K562 (cell line): Measurements from ENCODE around the gene SLC30A9. TPM values are rescaled to one million over a fixed set of nuclear protein-coding genes. Genes with fewer than 3 reads are reported as not detected.

Source experiments
- ATAC-seq: fragments of 200-7000 bp; cut with Tn5 transposase; 3 replicates; pipeline ENCODE4 v1.9.1; 2020; ENCODE audit warnings: moderate library complexity
- BruUV-seq: library from RNA; stranded (reverse); fragments of 400-500 nt; replicated peaks from 2 replicates; lab custom pipeline; 2021; lab: Mats Ljungman, UMichigan
- CTCF ChIA-PET: fragments of 300-600 bp; formaldehyde crosslinking; extraction: SDS; loops from one replicate; lab custom pipeline; 2021; ENCODE audit warnings: low intra/inter-chr PET ratio; lab: Yijun Ruan, JAX
- POLR2A ChIA-PET: fragments of 300-600, 350-650 bp; sonication (Branson Sonifier 250); formaldehyde crosslinking; extraction: SDS; loops from one replicate; lab custom pipeline; 2021; ENCODE audit warnings: antibody characterized with exemption, inconsistent platforms; lab: Yijun Ruan, JAX
- DNase-seq, 4 experiments: peaks; one replicate each; pipeline versions ENCODE4 v3.0.0 to v3.0.0-alpha.2; 2011 to 2018; ENCODE audit warnings: low spot score in 3 of 4, mixed read lengths in 3 of 4; ENCODE audit errors: extremely low read depth in 1 of 4
- FAIRE-seq: peaks from 2 replicates; lab custom pipeline; 2011; peaks lifted over from hg19 to GRCh38; lab: Jason Lieb, UNC
- H2AFZ ChIP-seq: 2 replicates; pipeline ENCODE4 v1.6.0; 2011; ENCODE audit warnings: low read depth, low read length, control low read depth, inconsistent platforms
- H3K27ac ChIP-seq: fragments of 200-600 bp; 3 replicates; pipeline ENCODE4 v1.8.0; 2011; ENCODE audit warnings: low read depth, mild to moderate bottlenecking, control low read depth, inconsistent platforms, low read length, moderate library complexity, mixed read lengths; ENCODE audit errors: extremely low read depth
- H3K27me3 ChIP-seq, 2 experiments: fragments of 300-600 bp in 1 of 2; 2 replicates in 1 of 2; 3 replicates in 1 of 2; pipeline versions ENCODE4 v1.6.0 to v1.8.0; 2011; ENCODE audit warnings: inconsistent platforms in 2 of 2, low read length in 2 of 2, mild to moderate bottlenecking in 1 of 2, mixed read lengths in 1 of 2, moderate library complexity in 1 of 2; ENCODE audit not compliant: control insufficient read depth in 2 of 2, insufficient read depth in 2 of 2
- H3K36me3 ChIP-seq: fragments of 300-600 bp; 3 replicates; pipeline ENCODE4 v1.8.0; 2011; ENCODE audit warnings: mild to moderate bottlenecking, low read length, inconsistent platforms; ENCODE audit not compliant: control insufficient read depth, insufficient read depth
- H3K4me1 ChIP-seq, 2 experiments: fragments of 200-600 bp in 1 of 2; replicated peaks in 1 of 2; 2 replicates in 1 of 2; 3 replicates in 1 of 2; pipeline versions ENCODE4 v1.5.1 to v1.8.0; 2011; ENCODE audit warnings: inconsistent platforms in 2 of 2, low read length in 2 of 2, mild to moderate bottlenecking in 1 of 2, mixed read lengths in 1 of 2, moderate library complexity in 1 of 2; ENCODE audit not compliant: control insufficient read depth in 2 of 2, insufficient read depth in 2 of 2
- H3K4me2 ChIP-seq: 2 replicates; pipeline ENCODE4 v1.6.1; 2011; ENCODE audit warnings: low read length, control low read depth, inconsistent platforms, mixed read lengths; ENCODE audit not compliant: insufficient read depth
- H3K4me3 ChIP-seq: fragments of 200-600 bp; sonication (generic), shearing (Covaris generic); 2 replicates; pipeline ENCODE4 v1.5.1; 2016; ENCODE audit warnings: control low read depth, inconsistent platforms
- H3K79me2 ChIP-seq: fragments of 200-600 bp; 3 replicates; pipeline ENCODE4 v1.8.0; 2011; ENCODE audit warnings: low read length, inconsistent platforms; ENCODE audit not compliant: control insufficient read depth, insufficient read depth
- H3K9ac ChIP-seq, 2 experiments: 2 replicates each; pipeline versions ENCODE4 v1.6.0 to v1.6.1; 2011; ENCODE audit warnings: low read depth in 2 of 2, low read length in 2 of 2, control low read depth in 1 of 2, inconsistent platforms in 1 of 2, mild to moderate bottlenecking in 1 of 2, mixed read lengths in 1 of 2; ENCODE audit not compliant: insufficient read depth in 1 of 2
- H3K9me1 ChIP-seq: one replicate; pipeline ENCODE4 v1.6.0; 2011; ENCODE audit warnings: inconsistent platforms, mild to moderate bottlenecking, low read length, moderate library complexity; ENCODE audit not compliant: control insufficient read depth, insufficient read depth
- H3K9me3 ChIP-seq: replicated peaks from 2 replicates; pipeline ENCODE4 v1.5.1; 2011; ENCODE audit warnings: low read depth, low read length, inconsistent platforms; ENCODE audit not compliant: control insufficient read depth, insufficient read depth
- H4K20me1 ChIP-seq: replicated peaks from 2 replicates; pipeline ENCODE4 v1.6.1; 2011; ENCODE audit warnings: low read length, inconsistent platforms, mixed read lengths; ENCODE audit not compliant: control insufficient read depth, insufficient read depth
- ASH1L ChIP-seq: fragments of 450-650 bp; IDR thresholded peaks from 2 replicates; pipeline ENCODE4 v1.6.1; 2018; ENCODE audit warnings: borderline replicate concordance, mild to moderate bottlenecking, low read depth; ENCODE audit not compliant: partially characterized antibody
- FOXK2 ChIP-seq, 2 experiments: fragments of 450-650 bp; IDR thresholded peaks in 1 of 2; conservative IDR thresholded peaks in 1 of 2; 2 replicates each; pipeline ENCODE4 v1.6.1; 2016; ENCODE audit warnings: low read depth in 2 of 2, mild to moderate bottlenecking in 1 of 2
- HDGF ChIP-seq: fragments of 450-650 bp; IDR thresholded peaks from 2 replicates; pipeline ENCODE4 v1.6.1; 2016
- HNRNPK ChIP-seq: fragments of 200-400 bp; formaldehyde crosslinking; IDR thresholded peaks from one replicate; pipeline ENCODE4 v1.6.1; 2018; ENCODE audit warnings: mild to moderate bottlenecking, low read depth, low read length; ENCODE audit not compliant: poor library complexity, severe bottlenecking
- HOXB6 ChIP-seq: fragments of 250-450 bp; sonication (Bioruptor Pico); IDR thresholded peaks from 2 replicates; pipeline ENCODE4 v1.5.1; 2022; ENCODE audit warnings: mild to moderate bottlenecking, borderline replicate concordance
- MAZ ChIP-seq, 2 experiments: fragments of 450-650 bp in 1 of 2; sonication (generic) in 1 of 2; formaldehyde crosslinking; IDR thresholded peaks in 1 of 2; conservative IDR thresholded peaks in 1 of 2; 2 replicates each; pipeline versions ENCODE4 v1.4.0 to v1.5.0; 2020; ENCODE audit warnings: mild to moderate bottlenecking in 1 of 2, missing genetic modification reagents in 1 of 2
- MCM5 ChIP-seq: fragments of 450-650 bp; IDR thresholded peaks from 2 replicates; pipeline ENCODE4 v1.6.1; 2016; ENCODE audit warnings: low read depth
- RBBP5 ChIP-seq: fragments of 200-600 bp; sonication (generic); IDR thresholded peaks from 2 replicates; pipeline ENCODE4 v1.6.1; 2012; ENCODE audit warnings: borderline replicate concordance, mild to moderate bottlenecking, low read length, control low read depth, inconsistent platforms; ENCODE audit not compliant: insufficient read depth, poor library complexity, severe bottlenecking
- SAP30 ChIP-seq: fragments of 200-600 bp; sonication (generic); IDR thresholded peaks from 2 replicates; pipeline ENCODE4 v1.6.1; 2012; ENCODE audit warnings: borderline replicate concordance, low read depth, mild to moderate bottlenecking, moderate library complexity, low read length, control low read depth, inconsistent platforms; ENCODE audit not compliant: insufficient read depth, poor library complexity, severe bottlenecking
- TEAD4 ChIP-seq, 2 experiments: sonication (generic) in 1 of 2; formaldehyde crosslinking in 1 of 2; IDR thresholded peaks; 2 replicates each; pipeline versions ENCODE4 v1.6.1 to v1.8.0; 2012 to 2022; ENCODE audit warnings: borderline replicate concordance in 1 of 2, inconsistent platforms in 1 of 2, low read length in 1 of 2, mild to moderate bottlenecking in 1 of 2, missing genetic modification reagents in 1 of 2
- ZFP1 ChIP-seq: fragments of 450-650 bp; formaldehyde crosslinking; IDR thresholded peaks from 2 replicates; pipeline ENCODE4 v1.4.0; 2020; ENCODE audit warnings: mild to moderate bottlenecking, mixed read lengths
- ZNF274 ChIP-seq: IDR thresholded peaks from 2 replicates; pipeline ENCODE4 v1.6.1; 2011; ENCODE audit warnings: low read depth, mild to moderate bottlenecking, low read length, moderate library complexity, borderline replicate concordance
- ZNF586 ChIP-seq: fragments of 450-650 bp; formaldehyde crosslinking; conservative IDR thresholded peaks from 2 replicates; pipeline ENCODE4 v1.4.0; 2020; ENCODE audit warnings: mild to moderate bottlenecking, moderate library complexity
- WGBS: fragments of 100-300 bp; shearing (Covaris generic); methylation state at CpG from one replicate; pipeline ENCODE4 v1.1.6; 2016; ENCODE audit warnings: low coverage, mixed read lengths; ENCODE audit not compliant: insufficient coverage; ENCODE audit errors: missing lambda C conversion rate; 5-methylcytosine and 5-hydroxymethylcytosine counted together
- in situ Hi-C: fragments of 300-500 bp; cut with MboI; formaldehyde crosslinking; loops from 4 replicates; pipeline ENCODE4 v1.15.0; 2018; ENCODE audit warnings: inconsistent platforms, mixed read lengths
- intact Hi-C: fragments of 100-400 bp; cut with micrococcal nuclease; formaldehyde crosslinking; loops from 2 replicates; pipeline ENCODE4 v1.14.2; 2022
- polyA plus RNA-seq, 8 experiments: library from polyadenylated mRNA; depleted of rRNA in 4 of 8; stranded (reverse) in 5 of 8; unstranded in 3 of 8; fragments of >200 nt; fragmentation: Nextera tagmentation in 2 of 8; fragmentation: Illumina TruSeq in 1 of 8; extraction: Ambion mirVana in 2 of 8; extraction: Trizol in 1 of 8; gene quantifications; 2 replicates each; pipeline versions ENCODE4 v1.2.1 to v1.2.3, GENCODE V29; 2011 to 2014; ENCODE audit warnings: inconsistent platforms in 1 of 8, missing spikeins in 1 of 8
- total RNA-seq, 7 experiments: library from RNA; depleted of rRNA in 6 of 7; stranded (reverse); fragments of >200 nt in 6 of 7; fragmentation: Illumina TruSeq in 2 of 7; extraction: Trizol in 2 of 7; gene quantifications; 2 replicates each; pipeline versions ENCODE4 v1.2.1 to v1.2.3, GENCODE V29; 2011 to 2021; ENCODE audit warnings: low replicate concordance in 1 of 7
- TF ChIP-seq, protein P1 (sequence below): fragments of 450-650 bp; IDR thresholded peaks from 2 replicates; pipeline ENCODE4 v1.7.0; 2016; ENCODE audit warnings: borderline replicate concordance

SLC30A9 gene
- total and polyA plus RNA-seq, 9 of the 15 experiments (the other 6 are each of a cell fraction or from before 2014, with no cell fraction given): 14.7 to 73.5 (median 51.6) TPM

DNA sequence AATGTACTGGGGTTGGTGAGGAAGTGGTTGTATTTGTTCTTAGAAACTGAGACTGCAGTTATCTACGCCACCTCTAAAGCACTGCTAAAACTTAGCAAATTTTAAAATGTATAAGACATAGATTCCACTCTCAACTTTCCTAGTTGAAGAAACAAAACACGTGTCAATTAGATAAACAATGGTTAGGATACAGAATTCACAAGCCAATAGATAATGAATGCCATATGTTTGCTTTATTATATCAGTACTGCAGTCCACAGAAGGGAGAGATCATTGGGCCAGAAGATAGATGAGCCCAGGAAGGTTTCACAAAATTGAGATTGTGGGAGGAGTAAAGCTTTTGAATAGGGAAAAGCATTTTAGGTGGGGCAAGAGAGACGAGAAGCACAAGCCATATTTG, 40.8 kb upstream of the SLC30A9 start:
- no peak overlapping the region for H3K4me3 ChIP-seq
- 86% methylated on average over 3 of the region's 3 CpGs for WGBS
- in situ Hi-C loops (no loop called here), intact Hi-C loops (no loop called here)
- no peaks in the 10 kb centered on the region for H3K9me1 ChIP-seq
- CTCF ChIA-PET: no interaction called here
- H3K4me2 ChIP-seq: no peak overlapping the region
- no peaks in the 10 kb centered on the region for H4K20me1 ChIP-seq
- H3K79me2 ChIP-seq: no peaks in the 10 kb centered on the region
- no peaks in the 10 kb centered on the region for H3K9me3 ChIP-seq
- H3K27ac ChIP-seq: no peak overlapping the region
- POLR2A ChIA-PET: no interaction called here
- no TSS peak for BruUV-seq
- no peaks in the 10 kb centered on the region for H3K27me3 ChIP-seq
- FAIRE-seq: no peak
- no peak for DNase-seq
- no peak overlapping the region for H2AFZ ChIP-seq
- H3K36me3 ChIP-seq: peaks cover 93% of the 10 kb centered on the region
- no peak overlapping the region for H3K9ac ChIP-seq
- no peaks in the 10 kb centered on the region for H3K4me1 ChIP-seq
- TF ChIP-seq ASH1L: no peak
- TF ChIP-seq RBBP5: no peak
- TF ChIP-seq MAZ (CRISPR knock-in tag; conservative IDR thresholded peaks at IDR 0.05 in 1 of 2, IDR thresholded peaks at IDR 0.05 in 1 of 2): no peak
- TF ChIP-seq ZNF274: no peak
- TF ChIP-seq FOXK2 (conservative IDR thresholded peaks at IDR 0.05 in 1 of 2, IDR thresholded peaks at IDR 0.05 in 1 of 2; ENCODE audit: low read depth in 2 of 2): no peak
- TF ChIP-seq, protein P1, sequence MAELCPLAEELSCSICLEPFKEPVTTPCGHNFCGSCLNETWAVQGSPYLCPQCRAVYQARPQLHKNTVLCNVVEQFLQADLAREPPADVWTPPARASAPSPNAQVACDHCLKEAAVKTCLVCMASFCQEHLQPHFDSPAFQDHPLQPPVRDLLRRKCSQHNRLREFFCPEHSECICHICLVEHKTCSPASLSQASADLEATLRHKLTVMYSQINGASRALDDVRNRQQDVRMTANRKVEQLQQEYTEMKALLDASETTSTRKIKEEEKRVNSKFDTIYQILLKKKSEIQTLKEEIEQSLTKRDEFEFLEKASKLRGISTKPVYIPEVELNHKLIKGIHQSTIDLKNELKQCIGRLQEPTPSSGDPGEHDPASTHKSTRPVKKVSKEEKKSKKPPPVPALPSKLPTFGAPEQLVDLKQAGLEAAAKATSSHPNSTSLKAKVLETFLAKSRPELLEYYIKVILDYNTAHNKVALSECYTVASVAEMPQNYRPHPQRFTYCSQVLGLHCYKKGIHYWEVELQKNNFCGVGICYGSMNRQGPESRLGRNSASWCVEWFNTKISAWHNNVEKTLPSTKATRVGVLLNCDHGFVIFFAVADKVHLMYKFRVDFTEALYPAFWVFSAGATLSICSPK: no peak
- TF ChIP-seq HNRNPK: no peak
- no peak for TF ChIP-seq HDGF
- no peak for TF ChIP-seq MCM5
- no peak for TF ChIP-seq ZFP1 (CRISPR knock-in tag)
- no peak for TF ChIP-seq SAP30
- no peak for TF ChIP-seq HOXB6
- TF ChIP-seq TEAD4 (IDR thresholded peaks at IDR 0.05; ENCODE audit: low read length): no peak
- no peak for TF ChIP-seq TEAD4 (CRISPR knock-in tag; IDR thresholded peaks at IDR 0.05; ENCODE audit: borderline replicate concordance)
- TF ChIP-seq ZNF586 (CRISPR knock-in tag): no peak
- ATAC-seq: no peak
